Dermis microvascular lymphatic vessel endothelial cell (primary cell): ENCODE measurements around the gene SHISAL1. TPM values are rescaled to one million over a fixed set of nuclear protein-coding genes. Genes with fewer than 3 reads are reported as not detected.

Experiments
- DNase-seq, 2 donors: peaks; one replicate each; pipeline versions ENCODE4 v3.0.0 to v3.0.0-alpha.2; 2010; ENCODE audit warnings: low read depth in 2 of 2
- total RNA-seq: library from RNA; depleted of rRNA; stranded (reverse); fragments of >200 nt; gene quantifications from 2 replicates; pipeline ENCODE4 v1.2.1, GENCODE V29; 2014

The SHISAL1 gene
- total RNA-seq, 1 donor from 2014 or later = under 0.01 TPM

DNA sequence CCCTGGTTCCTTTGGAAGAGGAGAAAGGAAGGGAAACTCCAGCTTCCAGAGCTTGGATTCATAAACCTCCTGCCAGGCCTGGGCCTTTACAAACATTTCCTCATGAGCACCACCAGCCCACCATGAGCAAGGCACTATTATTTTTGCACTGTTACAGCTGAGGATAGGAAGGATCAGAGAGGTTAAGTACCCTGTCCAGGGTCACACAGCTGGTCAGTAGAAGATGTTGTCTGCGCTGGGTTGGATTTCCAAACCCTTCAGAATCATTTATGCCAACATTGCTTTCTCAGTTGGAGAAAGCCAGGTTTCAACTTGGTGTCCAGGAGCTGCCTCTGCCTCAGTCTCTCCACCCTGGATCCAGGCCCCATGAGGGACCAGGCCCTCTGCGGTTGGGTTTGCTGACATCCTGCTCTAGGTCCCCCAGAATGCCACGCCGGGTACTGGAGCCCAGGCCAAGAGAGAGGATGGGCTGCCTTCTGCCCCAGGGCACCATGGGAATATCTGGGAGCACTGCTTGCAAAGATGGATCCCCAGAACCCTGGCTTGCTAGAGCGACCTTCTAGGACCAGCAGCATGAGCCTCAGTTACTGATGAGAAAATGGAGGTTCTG, 29.7 kb upstream of the SHISAL1 start:
- no peak for DNase-seq

DNA sequence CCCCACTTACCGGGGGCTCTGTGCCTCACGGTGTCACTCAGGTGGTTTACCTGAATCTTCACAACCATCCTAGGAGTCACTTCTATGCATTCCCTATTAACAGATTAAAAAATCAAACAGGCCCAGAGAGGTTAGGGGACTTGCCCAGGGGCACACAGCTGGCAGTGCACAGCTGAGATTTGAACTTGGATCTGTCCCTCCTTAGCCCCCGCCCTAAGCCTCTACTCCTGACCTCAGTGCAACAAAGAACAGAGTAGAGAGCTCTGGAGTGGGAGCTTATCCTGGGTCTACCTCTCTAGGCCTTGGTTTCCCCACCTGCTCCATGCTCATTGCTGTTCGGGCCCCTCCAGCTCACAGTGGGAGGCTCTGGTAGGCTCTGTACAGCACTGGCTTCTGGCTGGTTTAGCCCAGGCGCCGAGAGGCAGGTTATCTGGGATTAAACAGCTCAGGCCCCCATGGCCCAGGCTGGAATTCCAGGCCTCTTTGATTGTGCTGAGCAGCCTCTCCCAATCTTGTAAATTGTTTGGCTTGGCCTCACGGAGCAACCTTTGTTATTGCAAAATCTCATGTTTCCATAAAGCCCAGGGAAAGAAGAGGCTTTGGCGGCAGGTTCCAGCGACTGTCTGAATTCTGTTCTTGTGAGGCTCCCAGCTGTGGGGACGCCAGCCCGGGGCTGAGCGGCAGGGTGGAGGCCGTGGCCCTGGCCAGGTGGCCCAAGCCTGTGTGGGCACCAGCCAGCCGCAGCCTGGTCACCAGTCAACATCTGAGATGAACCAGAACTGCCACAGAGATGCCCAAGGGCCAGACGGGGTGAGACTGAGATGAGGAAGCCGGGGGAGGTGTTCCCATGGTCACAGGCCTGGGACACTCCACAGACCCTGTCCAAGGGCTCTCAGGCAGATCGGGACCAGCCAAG, 28.9 kb upstream of the SHISAL1 start:
- DNase-seq = no peak

DNA sequence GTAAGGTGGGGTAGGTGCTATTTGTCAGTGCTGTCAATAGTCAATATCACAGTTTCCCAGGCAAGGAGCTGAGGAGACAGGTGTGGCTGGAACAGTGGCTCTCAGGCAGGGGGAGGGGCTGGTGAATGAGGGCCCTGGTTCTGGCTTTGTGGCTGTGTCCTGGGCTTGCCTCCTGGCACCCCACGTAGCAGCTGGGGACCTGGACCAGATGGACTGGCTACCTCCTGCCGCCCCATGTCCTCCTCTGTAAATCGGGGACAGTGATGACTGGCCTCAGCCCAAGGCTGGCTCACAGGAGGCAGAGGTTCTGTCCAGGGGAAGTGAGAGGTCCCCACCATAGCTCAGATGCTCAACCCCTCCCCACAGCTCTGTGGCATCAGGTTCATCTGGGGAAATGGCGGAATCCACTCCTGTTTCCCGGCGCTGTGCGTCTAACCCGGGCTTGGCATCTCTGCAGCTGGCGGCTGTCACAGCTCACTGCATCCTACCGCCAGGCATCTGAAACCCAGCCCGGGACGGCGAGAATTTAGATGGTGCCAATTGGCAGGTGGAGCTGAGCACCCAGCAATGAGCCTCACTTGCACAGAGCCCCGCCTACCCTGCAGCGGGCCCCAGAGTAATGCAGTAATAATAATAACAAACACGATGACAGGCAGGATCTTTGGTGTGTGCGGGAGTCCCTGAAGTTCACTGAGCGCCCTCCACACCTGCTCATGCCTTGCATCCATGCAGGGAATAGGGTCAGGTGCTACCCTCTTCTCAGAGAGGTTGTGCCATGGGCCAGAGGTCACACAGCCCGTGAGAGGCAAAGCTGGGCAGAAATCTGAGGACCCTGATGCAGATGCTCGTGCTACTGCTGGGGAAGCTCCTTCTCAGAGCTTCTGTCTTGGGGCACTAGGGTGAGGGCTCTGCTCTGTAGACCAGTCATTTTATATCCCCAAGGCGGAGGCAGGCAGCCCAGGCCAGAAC, 27.8 kb upstream of the SHISAL1 start:
- no peak for DNase-seq

DNA sequence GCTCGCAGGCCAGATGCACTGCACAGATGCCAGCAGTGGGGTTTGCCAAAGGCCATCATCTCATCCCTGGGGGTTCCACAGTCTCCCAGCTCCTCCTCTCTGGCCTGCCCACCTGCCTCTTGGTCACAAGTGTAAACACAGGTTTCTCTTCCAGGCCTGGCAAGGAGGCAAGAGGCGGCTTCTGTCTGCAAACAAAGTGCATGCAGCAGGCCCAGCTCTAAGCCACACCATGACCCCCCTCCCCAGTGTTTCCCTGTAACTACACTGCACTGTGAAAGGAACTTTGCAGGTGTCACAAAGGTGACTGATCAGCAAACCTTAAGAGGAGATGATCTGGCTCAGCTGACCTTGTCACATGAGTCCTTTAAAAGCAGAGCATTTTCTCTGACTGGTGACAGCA, 26.2 kb upstream of the SHISAL1 start:
- no peak for DNase-seq

DNA sequence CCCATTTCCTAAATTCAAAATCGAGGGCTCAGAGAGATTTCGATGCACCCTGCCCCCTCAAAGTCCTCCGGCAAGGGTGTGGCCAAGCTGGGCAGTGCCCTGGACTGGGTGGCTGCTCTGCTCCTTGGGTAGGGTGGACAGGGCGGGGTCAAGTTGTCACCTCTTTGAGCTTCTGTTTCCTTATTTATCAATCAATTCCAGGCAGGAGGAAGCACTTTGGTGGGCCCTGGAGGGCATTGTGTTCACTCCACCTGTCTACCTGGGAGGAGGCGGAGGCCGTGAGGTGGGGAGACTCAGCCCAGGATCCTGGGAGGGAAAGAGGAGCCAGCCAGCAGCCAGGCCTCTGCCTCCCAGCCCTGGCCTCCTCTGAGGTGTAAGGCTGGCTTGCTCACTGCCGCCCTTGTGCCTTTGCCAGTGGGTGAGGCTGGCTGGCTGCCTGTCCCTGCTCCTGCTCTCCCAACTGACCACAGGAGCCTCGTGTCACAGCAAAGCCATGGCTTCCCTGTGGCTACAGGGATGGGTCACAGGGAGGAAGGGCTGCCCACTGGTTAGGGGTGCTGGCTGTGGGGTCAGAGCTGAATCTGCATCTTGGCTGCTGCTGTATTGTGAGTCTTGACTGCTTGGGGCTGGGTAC, 25.5 kb upstream of the SHISAL1 start:
- no peak for DNase-seq

DNA sequence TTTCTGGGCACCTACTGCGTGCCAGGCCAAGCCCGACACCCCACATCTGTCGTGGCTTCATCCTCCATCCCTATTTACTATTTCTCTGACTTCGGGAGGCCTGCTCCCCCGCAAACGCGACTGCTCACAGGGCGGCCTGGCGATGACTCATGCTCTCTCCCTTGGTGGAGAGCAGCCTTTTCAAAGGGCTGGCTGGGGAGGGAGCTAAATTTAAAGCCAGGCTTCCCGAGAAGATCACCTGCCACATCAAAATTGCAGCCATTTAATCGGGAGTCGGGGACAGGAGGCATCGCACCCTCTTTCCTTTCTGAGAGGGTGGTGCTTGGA, 24.9 kb upstream of the SHISAL1 start:
- DNase-seq = no peak

DNA sequence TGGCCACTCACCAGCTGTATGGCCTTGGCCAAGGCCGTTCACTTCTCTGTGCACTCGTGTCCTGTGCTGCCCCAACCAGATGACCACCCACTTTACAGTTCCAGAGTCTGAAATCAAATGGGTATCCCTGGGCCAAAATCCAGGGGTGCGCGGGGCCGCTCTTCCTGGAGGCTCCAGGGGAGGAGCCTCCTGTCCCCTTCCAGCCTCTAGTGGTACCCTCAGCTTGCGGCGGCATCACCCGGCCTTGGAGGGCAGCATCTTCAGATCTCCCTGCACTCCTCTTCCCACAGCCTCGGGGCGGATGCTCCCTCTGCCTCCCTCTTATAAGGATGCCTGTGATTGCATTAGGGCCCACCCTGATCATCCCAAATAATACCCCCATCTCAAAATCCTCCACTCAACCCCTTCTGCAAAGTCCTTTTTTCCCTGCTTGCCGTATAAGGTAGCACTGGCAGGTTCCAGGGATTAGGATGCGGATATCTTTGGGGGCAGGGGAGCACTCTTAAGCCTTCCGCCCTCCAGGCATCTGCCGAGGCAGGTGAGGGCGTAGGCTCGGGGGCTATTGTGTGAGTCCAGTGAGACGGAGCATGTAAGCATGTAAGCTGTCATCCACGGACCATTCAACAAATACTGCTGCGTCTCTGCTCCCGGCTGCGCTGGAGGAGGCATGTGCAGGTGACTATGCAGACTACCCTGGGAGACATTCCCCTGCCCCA, 24.4 kb upstream of the SHISAL1 start:
- DNase-seq = no peak

DNA sequence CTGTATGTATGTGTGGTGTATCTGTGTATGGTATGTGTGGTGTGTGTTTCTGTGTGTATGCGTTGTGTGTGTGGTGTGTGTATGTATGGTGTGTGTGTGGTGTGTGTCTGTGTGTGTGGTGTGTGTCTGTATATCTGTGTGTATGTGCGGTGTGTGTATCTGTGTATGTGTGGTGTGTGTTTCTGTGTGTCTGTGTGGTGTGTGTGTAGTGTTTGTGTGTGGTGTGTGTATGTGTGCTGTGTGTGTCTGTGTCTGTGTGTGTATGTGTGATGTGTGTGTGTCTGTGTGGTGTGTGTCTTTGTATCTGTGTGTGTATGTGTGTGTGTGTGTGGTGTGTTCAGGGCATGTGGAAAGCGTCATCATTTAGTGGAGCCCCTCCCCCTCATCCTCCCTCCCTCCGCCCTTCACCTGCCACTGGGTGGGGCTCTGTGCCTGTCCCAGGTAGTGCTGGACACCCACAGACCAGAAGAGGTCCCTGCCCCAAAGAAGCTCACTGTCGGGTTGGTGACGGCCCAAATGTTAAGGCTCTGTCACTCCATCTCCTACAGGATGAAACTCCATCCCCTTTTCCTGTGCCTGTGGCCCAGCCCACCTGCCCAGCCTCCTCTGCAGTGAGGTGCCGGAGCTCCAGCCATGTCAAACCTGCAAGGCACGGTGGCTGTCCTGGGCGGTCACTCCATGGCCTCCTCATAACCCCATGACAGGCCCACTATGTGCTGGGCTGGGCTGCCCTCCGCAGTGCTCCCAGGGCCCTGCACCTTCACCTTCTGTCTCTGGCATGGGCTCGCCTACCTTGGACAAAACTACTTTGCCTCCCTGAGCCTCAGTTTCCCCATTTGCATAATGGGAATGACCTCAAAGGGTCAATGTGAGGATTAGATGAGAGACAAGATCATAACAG, 23.4 kb upstream of the SHISAL1 start:
- DNase-seq = no peak

DNA sequence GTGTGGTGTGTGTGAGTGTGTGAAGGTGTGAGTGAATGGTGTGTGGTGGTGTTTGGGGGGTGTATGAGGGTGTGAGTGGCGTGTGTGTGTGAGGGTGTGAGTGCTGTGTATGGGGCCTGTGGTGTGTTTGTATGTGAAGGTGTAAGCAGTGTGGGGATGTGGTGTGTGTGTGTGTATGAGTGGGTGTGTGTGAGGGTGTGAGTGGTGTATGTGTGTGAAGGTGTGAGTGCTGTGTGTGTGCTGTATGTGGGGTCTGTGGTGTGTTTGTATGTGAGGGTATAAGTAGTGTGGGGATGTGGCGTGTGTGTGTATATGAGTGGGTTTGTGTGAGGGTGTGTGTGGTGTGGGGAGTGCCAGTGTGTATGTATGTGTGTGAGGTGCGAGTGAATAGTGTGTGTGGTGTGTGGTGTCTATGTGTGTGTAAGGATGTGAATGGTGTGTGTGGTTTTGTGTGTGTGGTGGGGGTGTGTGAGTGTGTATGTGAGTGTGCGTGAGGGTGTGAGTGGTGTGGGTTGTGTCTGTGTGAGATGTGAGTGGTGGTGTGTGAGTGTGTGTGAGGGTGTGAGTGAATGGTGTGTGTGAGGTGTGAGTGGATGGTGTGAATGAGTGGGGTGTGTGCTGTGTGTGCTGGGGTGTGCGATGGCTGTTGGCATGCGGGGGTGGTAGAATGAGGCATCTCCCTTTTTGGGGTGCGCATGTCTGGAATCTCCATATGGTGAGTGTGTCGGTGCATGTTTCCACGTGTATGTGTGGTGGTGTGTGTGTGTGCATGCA, 22.5 kb upstream of the SHISAL1 start:
- DNase-seq = no peak

DNA sequence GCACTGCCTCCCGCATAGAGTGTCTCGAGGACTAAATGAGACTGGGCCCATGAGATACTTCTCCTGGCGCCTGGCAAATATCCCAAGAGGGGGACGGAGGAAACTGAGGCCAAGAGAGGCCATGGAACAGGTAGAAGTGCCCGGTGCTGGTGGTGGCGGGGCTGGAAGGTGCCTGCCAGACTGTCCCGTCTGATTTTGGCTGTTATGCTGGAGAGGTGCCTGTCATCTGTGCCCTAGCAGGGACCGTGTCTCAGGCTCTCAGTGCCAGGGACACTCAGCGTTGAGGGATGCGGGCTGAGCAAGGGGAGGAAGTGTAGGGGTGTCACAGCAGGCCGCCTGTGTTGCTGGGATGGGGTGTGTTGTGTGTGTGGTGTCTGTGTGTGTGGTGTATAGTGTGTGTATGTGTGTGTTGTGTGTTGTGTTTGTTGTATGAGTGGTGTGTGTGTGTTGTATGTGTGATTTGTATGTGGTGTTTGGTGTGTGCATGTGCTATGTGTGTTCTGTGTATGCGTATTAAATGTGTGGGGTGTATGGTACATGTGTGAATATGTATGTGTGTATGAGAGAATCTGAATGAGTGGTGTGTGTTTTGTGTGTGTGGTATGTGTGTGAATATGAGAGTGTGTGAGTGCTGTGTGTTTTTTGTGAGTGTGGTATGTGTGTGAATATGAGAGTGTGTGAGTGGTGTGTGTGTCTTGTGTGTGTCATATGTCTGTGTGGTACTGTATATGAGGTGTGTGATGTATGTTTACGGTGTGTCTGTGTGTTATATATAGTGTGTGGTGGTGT, 21.3 kb upstream of the SHISAL1 start:
- DNase-seq = no peak

DNA sequence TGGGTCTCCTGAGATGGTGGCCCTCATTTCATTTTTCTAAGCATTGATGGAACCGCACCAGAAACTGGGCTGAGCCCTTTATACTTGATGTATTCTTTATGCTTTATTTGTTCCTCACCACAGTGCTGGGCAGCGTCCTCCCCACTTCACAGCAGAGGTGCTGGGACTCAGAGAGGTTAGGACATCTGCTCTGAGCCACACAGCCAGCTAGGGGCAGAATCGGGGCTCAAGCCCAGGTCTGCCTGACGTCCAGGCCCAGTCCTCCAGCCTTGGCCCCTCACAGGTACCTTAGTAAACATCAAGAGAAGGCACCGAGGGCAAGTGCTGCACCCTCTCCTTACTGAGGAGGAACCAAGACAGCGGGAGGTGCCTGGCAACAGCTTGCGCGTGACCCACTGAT, 20.2 kb upstream of the SHISAL1 start:
- DNase-seq = no peak

DNA sequence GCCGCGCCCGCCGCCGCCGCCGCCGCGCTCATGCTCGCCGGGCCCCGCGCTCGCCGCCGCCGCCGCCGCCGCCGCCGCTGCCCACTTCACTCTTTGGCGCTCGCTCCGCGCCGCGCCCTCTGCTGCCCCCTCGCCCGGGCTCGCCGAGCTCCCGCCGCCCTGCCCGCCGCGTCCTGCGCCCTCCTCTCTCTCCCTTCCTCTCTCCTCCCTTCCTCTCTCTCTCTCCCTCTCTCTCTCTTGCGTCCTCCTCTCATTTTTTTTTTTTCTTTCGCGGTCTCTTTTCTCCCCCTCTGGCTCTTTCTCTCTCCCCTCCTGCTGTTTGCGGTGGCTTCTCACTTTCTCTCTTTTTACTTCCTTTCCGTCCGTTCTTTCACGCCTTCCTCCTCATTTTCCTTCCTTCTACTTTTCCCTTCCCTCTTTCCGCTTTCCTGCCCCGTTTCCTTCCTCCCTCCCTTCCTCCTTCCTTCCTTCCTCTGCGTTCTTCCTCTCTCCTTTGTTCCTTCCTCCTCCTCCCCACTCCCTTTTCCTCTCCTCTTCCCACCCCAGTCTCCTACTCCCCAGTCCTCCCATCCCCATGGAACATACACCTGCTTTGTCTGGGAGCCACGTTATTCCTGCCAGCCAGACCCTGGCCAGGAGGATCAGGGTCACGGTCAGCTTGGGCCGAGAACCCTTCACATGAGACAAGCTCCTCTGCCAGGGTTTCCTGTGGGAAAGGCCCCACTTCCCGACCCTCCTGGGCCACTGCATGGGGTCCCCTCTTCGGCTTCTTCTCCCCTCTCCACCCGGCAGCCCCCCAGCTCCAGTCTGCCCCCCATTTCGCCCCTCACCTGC, 19.3 kb upstream of the SHISAL1 start:
- DNase-seq = peak in 1 of 2 donors; percentile 42

DNA sequence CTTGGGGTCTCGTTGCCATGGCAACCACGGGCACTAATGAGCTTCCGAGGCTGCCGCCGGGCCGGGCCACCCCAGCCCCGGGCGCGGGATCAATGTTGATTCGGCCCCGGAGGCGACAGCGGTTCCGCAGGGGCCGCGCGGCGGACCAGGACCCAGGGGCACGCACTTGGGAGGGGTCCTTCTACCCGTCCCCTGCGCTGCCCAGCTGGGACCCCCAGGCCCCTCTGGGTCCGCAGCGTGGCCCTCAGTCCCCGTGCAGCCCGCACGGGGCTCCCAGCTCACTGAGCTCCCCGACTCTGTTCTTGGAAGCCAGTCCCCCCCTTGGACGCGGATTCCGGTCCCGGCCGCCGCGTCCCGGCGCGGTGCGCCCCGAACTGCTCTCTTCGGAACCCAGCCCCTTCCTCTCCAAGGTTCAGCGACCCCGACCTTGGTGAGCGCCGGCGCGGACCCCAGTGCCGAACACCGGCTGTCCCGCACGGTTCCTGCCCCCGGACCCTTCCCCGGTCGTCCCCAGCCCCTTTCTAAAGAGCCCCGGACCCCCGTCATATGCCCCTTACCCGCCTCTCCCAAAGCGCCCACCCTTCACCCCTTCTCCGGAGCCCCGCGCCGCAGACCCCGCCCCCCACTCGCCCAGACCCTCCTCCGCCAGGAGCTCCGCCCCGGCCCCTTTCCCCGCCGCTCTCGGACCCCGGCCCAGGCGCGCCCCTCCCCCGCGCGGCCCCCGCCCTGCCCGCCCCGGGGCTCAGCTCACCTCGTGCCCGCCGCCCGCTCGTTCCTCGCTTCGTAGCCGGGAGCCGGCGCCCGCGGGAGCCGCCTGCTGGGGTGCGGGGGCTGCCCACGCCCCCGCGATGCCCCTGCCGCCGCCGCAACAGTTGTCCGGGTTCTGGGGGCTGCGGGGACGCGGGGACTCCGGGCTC, 18.3 kb upstream of the SHISAL1 start:
- no peak for DNase-seq

DNA sequence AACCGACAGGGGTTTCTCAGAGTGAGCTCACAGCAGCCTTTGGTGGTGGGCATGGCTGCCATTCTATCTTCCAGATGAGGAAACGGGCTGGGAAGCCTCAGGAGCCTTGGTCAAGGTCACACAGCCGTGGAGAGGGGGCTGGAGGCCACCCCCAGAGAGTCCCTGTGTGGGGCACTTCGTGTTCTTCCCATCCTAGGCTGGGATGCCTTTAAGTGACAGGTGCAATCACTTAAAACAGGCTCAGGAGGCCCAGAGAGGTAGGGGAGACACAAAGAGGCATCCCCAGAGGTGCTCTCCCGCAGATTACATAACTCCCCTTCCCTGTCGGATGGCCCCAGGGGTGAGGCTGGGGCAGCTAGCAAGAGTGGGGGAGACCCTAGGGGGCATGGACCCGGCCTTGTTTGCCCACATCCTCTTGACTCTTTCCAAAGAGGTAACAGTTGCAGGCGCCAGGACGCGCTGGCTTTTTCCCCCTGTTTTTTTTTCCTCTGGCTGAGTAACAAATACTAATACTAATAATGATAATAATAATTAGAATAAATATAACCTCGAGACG, 17.5 kb upstream of the SHISAL1 start:
- DNase-seq = no peak

DNA sequence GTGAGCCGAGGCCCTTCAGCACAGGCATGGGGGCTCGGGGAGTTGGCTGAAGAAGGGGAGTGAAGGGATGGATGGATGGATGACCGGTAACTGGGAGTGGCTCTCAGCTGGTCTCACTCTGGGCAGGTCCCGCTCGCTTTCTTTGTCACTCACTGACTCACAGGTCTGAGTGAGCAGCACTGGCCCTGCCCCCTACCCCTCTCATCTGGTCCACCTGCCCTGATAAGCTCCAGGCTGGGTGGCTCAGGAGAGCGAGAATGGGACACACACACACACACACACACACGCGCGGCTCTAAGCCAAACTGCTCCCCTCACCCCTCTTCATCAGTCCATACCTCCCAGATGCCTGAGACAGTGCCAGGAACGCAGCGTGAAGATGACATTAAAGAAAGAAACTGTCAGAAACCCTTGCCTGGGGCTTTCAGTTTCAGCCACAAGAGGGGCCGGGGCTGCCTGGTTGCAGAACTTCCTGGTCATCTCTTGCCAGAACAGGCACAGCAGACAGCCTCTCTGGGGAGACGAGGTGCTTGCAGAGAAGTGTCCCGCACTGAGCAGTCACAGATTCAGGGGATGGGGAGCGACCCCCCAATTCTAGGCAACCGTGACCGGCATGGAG, 16.5 kb upstream of the SHISAL1 start:
- no peak for DNase-seq

DNA sequence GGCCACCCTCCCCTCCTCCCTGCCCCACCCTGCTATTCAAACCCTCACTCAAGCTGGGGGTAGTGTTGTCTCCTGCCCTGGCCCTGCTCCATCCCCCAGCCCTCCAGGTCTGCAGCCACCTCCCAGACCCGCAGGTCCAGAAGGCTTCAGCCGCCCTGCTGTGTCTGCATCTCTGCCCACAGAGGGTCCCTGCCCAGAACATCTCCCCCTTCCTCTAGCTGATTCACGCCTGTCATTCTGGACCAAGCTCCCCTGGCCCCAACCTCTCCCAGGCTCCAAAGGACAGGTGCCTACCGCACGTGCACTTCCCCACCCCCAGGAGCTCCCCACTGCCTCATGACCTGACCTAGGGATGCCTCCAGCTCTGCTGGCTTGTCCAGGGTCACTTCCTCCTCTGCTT, 16.0 kb upstream of the SHISAL1 start:
- DNase-seq = no peak
